Vagina (tissue), 2 donors: Measurements from ENCODE around the gene ADAM23. TPM values are rescaled to one million over a fixed set of nuclear protein-coding genes. Genes with fewer than 3 reads are reported as not detected.

Experiments used
- DNase-seq, 2 donors: peaks; one replicate each; pipeline ENCODE4 v3.0.0-alpha.2; 2017; ENCODE audit errors: extremely low spot score in 2 of 2
- H3K27ac ChIP-seq: fragments of 200-600 bp; sonication (generic); one replicate; pipeline ENCODE4 v1.5.1; 2019
- H3K27me3 ChIP-seq: fragments of 200-600 bp; sonication (generic); one replicate; pipeline ENCODE4 v1.5.1; 2019
- H3K36me3 ChIP-seq, 2 donors: fragments of 200-600 bp; sonication (generic); one replicate each; pipeline ENCODE4 v1.5.1; 2017 to 2019
- H3K4me1 ChIP-seq: fragments of 200-600 bp; sonication (generic); one replicate; pipeline ENCODE4 v1.5.1; 2019
- H3K4me3 ChIP-seq, 2 donors: fragments of 200-600 bp; sonication (generic); 1 replicate in 1 of 2; 2 replicates in 1 of 2; pipeline ENCODE4 v1.5.1; 2016 to 2019
- H3K9me3 ChIP-seq: fragments of 200-600 bp; sonication (generic); one replicate; pipeline ENCODE4 v1.5.1; 2019
- POLR2A ChIP-seq, 2 donors: fragments of 450-650 bp; IDR thresholded peaks; one replicate each; pipeline ENCODE4 v1.6.1; 2017; ENCODE audit warnings: antibody characterized with exemption in 2 of 2, mild to moderate bottlenecking in 2 of 2, moderate library complexity in 2 of 2
- POLR2AphosphoS5 ChIP-seq, 2 donors: sonication (generic); formaldehyde crosslinking; IDR thresholded peaks; one replicate each; pipeline ENCODE4 v1.9.0; 2017; ENCODE audit warnings: antibody characterized with exemption in 2 of 2, mild to moderate bottlenecking in 2 of 2, low read depth in 1 of 2; ENCODE audit not compliant: insufficient read depth in 1 of 2
- intact Hi-C: fragments of 100-400 bp; cut with DNase I; formaldehyde crosslinking; loops from one replicate; pipeline ENCODE4 v1.15.1; 2023
- total RNA-seq: library from RNA; depleted of rRNA; stranded (reverse); fragments of >200 nt; gene quantifications from one replicate; pipeline ENCODE4 v1.2.3, GENCODE V29; 2016
- TF ChIP-seq, protein P1 (sequence below), 3 experiments: fragments of 450-650 bp in 2 of 3; fragments of 200-600 bp in 1 of 3; sonication (generic) in 1 of 3; IDR thresholded peaks; one replicate each; pipeline ENCODE4 v1.5.1; 2017 to 2019; ENCODE audit warnings: antibody characterized with exemption in 3 of 3, mild to moderate bottlenecking in 2 of 3, moderate library complexity in 2 of 3

ADAM23 gene
- total RNA-seq, 1 donor from 2014 or later, result 5.2 TPM

DNA sequence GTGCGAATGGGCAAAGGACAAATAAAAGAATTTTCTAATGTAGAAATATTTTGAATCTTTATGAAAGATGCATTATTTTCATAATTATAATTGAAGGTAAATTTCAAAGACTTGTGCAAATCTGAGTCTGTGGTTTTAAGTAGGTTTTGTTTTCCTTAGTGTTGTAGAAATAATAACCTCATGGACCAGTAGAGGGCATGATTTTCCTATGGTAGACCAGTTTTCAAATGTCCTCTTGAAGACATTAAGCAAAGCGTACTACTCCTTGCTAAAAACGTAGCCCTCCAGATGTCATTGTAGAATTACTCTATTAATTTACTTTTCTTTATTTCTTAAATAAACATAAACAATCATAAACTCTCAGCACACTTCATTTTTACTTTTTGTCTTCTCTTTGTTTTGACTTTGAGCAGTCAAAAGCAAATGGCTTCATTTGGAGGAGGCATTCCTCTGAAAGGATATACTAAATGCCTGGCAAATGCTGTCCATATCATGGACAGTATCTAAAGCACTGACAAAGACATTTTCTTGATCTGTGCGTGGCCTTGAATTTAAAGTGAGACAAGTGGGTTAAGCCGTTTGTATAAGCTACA, 113.1 kb downstream of the ADAM23 start:
- Histone ChIP-seq H3K4me1 (no peaks in the 10 kb centered on the region), H3K36me3 (no peaks in the 10 kb centered on the region), H3K27me3 (no peaks in the 10 kb centered on the region), H3K9me3 (no peaks in the 10 kb centered on the region), H3K4me3 (no peak overlapping the region), H3K27ac (no peak overlapping the region)
- TF ChIP-seq POLR2AphosphoS5 (IDR thresholded peaks at IDR 0.05; ENCODE audit: insufficient read depth in 1 of 2, low read depth in 1 of 2), result no peak
- TF ChIP-seq POLR2A (IDR thresholded peaks at IDR 0.05), result no peak
- TF ChIP-seq, protein P1, sequence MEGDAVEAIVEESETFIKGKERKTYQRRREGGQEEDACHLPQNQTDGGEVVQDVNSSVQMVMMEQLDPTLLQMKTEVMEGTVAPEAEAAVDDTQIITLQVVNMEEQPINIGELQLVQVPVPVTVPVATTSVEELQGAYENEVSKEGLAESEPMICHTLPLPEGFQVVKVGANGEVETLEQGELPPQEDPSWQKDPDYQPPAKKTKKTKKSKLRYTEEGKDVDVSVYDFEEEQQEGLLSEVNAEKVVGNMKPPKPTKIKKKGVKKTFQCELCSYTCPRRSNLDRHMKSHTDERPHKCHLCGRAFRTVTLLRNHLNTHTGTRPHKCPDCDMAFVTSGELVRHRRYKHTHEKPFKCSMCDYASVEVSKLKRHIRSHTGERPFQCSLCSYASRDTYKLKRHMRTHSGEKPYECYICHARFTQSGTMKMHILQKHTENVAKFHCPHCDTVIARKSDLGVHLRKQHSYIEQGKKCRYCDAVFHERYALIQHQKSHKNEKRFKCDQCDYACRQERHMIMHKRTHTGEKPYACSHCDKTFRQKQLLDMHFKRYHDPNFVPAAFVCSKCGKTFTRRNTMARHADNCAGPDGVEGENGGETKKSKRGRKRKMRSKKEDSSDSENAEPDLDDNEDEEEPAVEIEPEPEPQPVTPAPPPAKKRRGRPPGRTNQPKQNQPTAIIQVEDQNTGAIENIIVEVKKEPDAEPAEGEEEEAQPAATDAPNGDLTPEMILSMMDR (IDR thresholded peaks at IDR 0.05), result no peak
- intact Hi-C loops, result no loop called here
- no peak for DNase-seq

DNA sequence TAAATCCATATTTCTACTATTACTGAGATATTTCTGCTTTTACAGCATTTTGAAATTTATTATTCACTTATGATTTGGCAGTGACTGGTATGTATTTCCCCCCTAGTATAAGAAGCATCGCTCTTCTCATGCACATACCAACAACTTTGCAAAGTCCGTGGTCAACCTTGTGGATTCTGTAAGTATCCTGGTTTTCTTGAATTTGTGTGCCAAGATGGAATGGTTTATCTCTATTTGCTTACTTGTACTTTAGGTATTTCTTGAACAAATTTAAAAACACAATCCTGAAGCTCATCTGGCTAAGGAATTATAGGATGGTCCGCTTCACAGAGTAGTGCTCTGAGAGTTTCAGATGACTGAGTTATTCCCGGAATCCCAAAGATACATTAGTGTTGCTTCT, 114.0 kb downstream of the ADAM23 start:
- TF ChIP-seq, protein P1 (IDR thresholded peaks at IDR 0.05), result no peak
- no peak for TF ChIP-seq POLR2AphosphoS5 (IDR thresholded peaks at IDR 0.05; ENCODE audit: insufficient read depth in 1 of 2, low read depth in 1 of 2)
- TF ChIP-seq POLR2A (IDR thresholded peaks at IDR 0.05), result no peak
- Histone ChIP-seq H3K4me1 (no peaks in the 10 kb centered on the region), H3K36me3 (no peaks in the 10 kb centered on the region), H3K4me3 (no peak overlapping the region), H3K27ac (no peak overlapping the region), H3K27me3 (no peaks in the 10 kb centered on the region), H3K9me3 (no peaks in the 10 kb centered on the region)
- intact Hi-C loops, result no loop called here
- DNase-seq, result no peak

DNA sequence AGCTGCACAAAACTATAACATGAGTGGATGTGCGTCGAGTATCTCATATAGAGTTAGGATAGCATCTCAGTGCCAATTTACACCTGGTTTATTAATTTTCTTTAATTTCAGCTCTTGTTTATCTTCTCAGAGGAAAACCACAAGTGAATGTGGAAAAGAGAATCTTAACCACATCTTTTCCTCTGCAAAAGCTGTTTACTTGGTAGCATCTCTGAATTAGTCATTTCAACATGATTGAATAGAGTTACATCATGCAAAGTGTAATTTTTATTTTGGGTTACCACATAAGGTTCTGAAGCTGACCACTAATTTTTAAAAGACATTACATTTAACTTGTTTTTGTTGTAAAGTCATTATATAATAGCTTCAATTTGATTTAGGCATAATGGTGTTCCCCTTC, 115.2 kb downstream of the ADAM23 start:
- Histone ChIP-seq H3K27ac (no peak overlapping the region), H3K9me3 (no peaks in the 10 kb centered on the region), H3K27me3 (no peaks in the 10 kb centered on the region), H3K4me3 (no peak overlapping the region), H3K36me3 (no peaks in the 10 kb centered on the region), H3K4me1 (no peaks in the 10 kb centered on the region)
- intact Hi-C loops, result no loop called here
- DNase-seq, result no peak
- TF ChIP-seq POLR2A (IDR thresholded peaks at IDR 0.05) (no peak), POLR2AphosphoS5 (IDR thresholded peaks at IDR 0.05; ENCODE audit: insufficient read depth in 1 of 2, low read depth in 1 of 2) (no peak)
- TF ChIP-seq, protein P1 (IDR thresholded peaks at IDR 0.05), result no peak

DNA sequence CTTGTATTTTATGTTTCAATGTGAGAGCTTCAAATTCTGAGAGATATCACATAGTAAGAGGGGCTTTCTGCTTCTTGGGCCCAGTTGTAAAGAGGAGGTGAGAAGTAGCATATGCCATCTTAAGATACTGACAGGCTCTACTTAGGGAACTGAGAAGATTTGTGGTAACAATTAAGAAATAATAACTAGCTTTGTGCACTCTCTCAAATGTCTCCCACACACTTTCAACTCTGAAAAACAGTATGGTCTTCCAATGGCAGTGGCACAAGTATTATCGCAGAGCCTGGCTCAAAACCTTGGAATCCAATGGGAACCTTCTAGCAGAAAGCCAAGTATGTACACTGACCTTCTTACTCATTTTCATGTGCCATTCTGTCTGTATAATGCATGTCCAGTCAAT, 118.6 kb downstream of the ADAM23 start:
- no peaks in the 10 kb centered on the region for H3K4me1 ChIP-seq
- H3K27ac ChIP-seq, result no peak overlapping the region
- no peak for TF ChIP-seq POLR2A (IDR thresholded peaks at IDR 0.05)
- TF ChIP-seq, protein P1 (IDR thresholded peaks at IDR 0.05), result no peak
- TF ChIP-seq POLR2AphosphoS5 (IDR thresholded peaks at IDR 0.05; ENCODE audit: insufficient read depth in 1 of 2, low read depth in 1 of 2), result no peak
- DNase-seq, result no peak
- intact Hi-C loops, result no loop called here
- H3K9me3 ChIP-seq, result no peaks in the 10 kb centered on the region
- H3K4me3 ChIP-seq, result no peak overlapping the region
- no peaks in the 10 kb centered on the region for H3K27me3 ChIP-seq
- no peaks in the 10 kb centered on the region for H3K36me3 ChIP-seq

DNA sequence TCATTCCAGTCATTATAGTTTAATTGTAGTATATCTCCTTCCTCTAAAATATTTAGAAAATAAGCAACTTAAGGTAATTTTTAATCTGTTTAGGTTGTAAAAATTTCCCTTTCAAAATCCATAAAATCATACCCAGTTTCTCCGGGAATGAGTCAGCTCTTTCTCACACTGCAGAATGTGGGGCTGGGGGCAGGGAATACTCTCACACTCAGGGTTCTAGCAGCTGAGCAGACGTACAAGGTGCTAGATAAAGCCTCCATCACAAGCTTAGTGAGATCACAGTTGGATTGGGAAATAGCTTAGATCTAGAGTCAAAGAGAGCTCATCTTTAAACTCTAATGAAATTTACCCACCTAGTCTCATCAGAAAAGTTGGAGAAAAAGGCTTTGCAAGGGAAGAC, 119.0 kb downstream of the ADAM23 start:
- DNase-seq, result no peak
- H3K4me1 ChIP-seq, result no peaks in the 10 kb centered on the region
- no peaks in the 10 kb centered on the region for H3K9me3 ChIP-seq
- intact Hi-C loops, result no loop called here
- H3K27me3 ChIP-seq, result no peaks in the 10 kb centered on the region
- H3K27ac ChIP-seq, result no peak overlapping the region
- no peaks in the 10 kb centered on the region for H3K36me3 ChIP-seq
- no peak overlapping the region for H3K4me3 ChIP-seq
- TF ChIP-seq, protein P1 (IDR thresholded peaks at IDR 0.05), result no peak
- TF ChIP-seq POLR2AphosphoS5 (IDR thresholded peaks at IDR 0.05; ENCODE audit: insufficient read depth in 1 of 2, low read depth in 1 of 2) (no peak), POLR2A (IDR thresholded peaks at IDR 0.05) (no peak)
